Neuronal stem cell (in vitro differentiated cells): ENCODE results near the gene PLPP7.

ENCODE experiments used
- DNase-seq: peaks from one replicate; pipeline ENCODE4 v3.0.0-alpha.2; 2013; ENCODE audit warnings: low spot score
- H2AFZ ChIP-seq: one replicate; pipeline ENCODE4 v1.6.1; 2013; ENCODE audit warnings: mild to moderate bottlenecking, low read length, inconsistent platforms
- H2AK5ac ChIP-seq: 2 replicates; pipeline ENCODE4 v1.6.1; 2013; ENCODE audit warnings: low read depth, mild to moderate bottlenecking, inconsistent platforms, low read length, moderate library complexity, mixed read lengths
- H2BK120ac ChIP-seq: 2 replicates; pipeline ENCODE4 v1.6.1; 2013; ENCODE audit warnings: low read depth, mild to moderate bottlenecking, inconsistent platforms, low read length, moderate library complexity, mixed read lengths
- H2BK12ac ChIP-seq: one replicate; pipeline ENCODE4 v1.6.1; 2013; ENCODE audit warnings: low read length, inconsistent platforms
- H2BK15ac ChIP-seq: 2 replicates; pipeline ENCODE4 v1.6.1; 2013; ENCODE audit warnings: mild to moderate bottlenecking, low read length, inconsistent platforms, mixed read lengths
- H2BK5ac ChIP-seq: one replicate; pipeline ENCODE4 v1.6.1; 2013; ENCODE audit warnings: inconsistent platforms, mild to moderate bottlenecking, low read length, moderate library complexity
- H3K14ac ChIP-seq: one replicate; pipeline ENCODE4 v1.6.1; 2013; ENCODE audit warnings: low read length, inconsistent platforms
- H3K18ac ChIP-seq: 2 replicates; pipeline ENCODE4 v1.6.1; 2013; ENCODE audit warnings: low read length, inconsistent platforms
- H3K23ac ChIP-seq: 2 replicates; pipeline ENCODE4 v1.6.1; 2013; ENCODE audit warnings: low read depth, mild to moderate bottlenecking, mixed read lengths, low read length, inconsistent platforms; ENCODE audit not compliant: poor library complexity
- H3K27ac ChIP-seq: replicated peaks from 3 replicates; pipeline ENCODE4 v1.5.1; 2013; ENCODE audit warnings: low read length, inconsistent platforms
- H3K27me3 ChIP-seq, 3 experiments: 2 replicates each; pipeline ENCODE4 v1.6.1; 2013; ENCODE audit warnings: low read length in 3 of 3, mild to moderate bottlenecking in 2 of 3, inconsistent platforms in 1 of 3, low read depth in 1 of 3, mixed read lengths in 1 of 3, moderate library complexity in 1 of 3; ENCODE audit not compliant: control insufficient read depth in 3 of 3, insufficient read depth in 3 of 3
- H3K36me3 ChIP-seq, 2 donors: replicated peaks in 1 of 2; 2 replicates each; pipeline ENCODE4 v1.6.1; 2013; ENCODE audit warnings: low read length in 2 of 2; ENCODE audit not compliant: control insufficient read depth in 2 of 2, insufficient read depth in 2 of 2
- H3K4ac ChIP-seq: 2 replicates; pipeline ENCODE4 v1.6.1; 2013; ENCODE audit warnings: inconsistent platforms, mild to moderate bottlenecking, low read length, moderate library complexity
- H3K4me1 ChIP-seq, 2 donors: 1 replicate in 1 of 2; 2 replicates in 1 of 2; pipeline ENCODE4 v1.6.1; 2013; ENCODE audit warnings: low read length in 2 of 2, low read depth in 1 of 2; ENCODE audit not compliant: control insufficient read depth in 2 of 2, insufficient read depth in 1 of 2
- H3K4me2 ChIP-seq: one replicate; pipeline ENCODE4 v1.6.1; 2013; ENCODE audit warnings: mild to moderate bottlenecking, low read length, inconsistent platforms; ENCODE audit not compliant: insufficient read depth, poor library complexity, severe bottlenecking
- H3K4me3 ChIP-seq, 2 donors: 2 replicates each; pipeline ENCODE4 v1.5.1; 2013; ENCODE audit warnings: low read length in 2 of 2, mild to moderate bottlenecking in 2 of 2, inconsistent platforms in 1 of 2, moderate library complexity in 1 of 2
- H3K79me1 ChIP-seq: one replicate; pipeline ENCODE4 v1.6.1; 2013; ENCODE audit warnings: low read depth, mild to moderate bottlenecking, inconsistent platforms, low read length, moderate library complexity
- H3K9ac ChIP-seq: one replicate; pipeline ENCODE4 v1.6.1; 2013; ENCODE audit warnings: mild to moderate bottlenecking, low read depth, low read length, inconsistent platforms; ENCODE audit not compliant: poor library complexity
- H3K9me3 ChIP-seq, 2 donors: replicated peaks in 1 of 2; 2 replicates each; pipeline versions ENCODE3 to v1.6.1; 2013; ENCODE audit warnings: low read length in 2 of 2, mild to moderate bottlenecking in 2 of 2, inconsistent platforms in 1 of 2, low read depth in 1 of 2, mixed read lengths in 1 of 2, moderate library complexity in 1 of 2; ENCODE audit not compliant: control insufficient read depth in 2 of 2, insufficient read depth in 1 of 2
- H4K8ac ChIP-seq: one replicate; pipeline ENCODE4 v1.6.1; 2013; ENCODE audit warnings: low read depth, mild to moderate bottlenecking, inconsistent platforms, low read length, moderate library complexity
- H4K91ac ChIP-seq: one replicate; pipeline ENCODE4 v1.6.1; 2013; ENCODE audit warnings: low read length, low read depth, mild to moderate bottlenecking, inconsistent platforms; ENCODE audit not compliant: poor library complexity
- WGBS, 2 donors: extraction: QIAGEN DNeasy Blood & Tissue Kit; methylation state at CpG; one replicate each; pipeline ENCODE4 v1.1.7; 2013; ENCODE audit warnings: missing lambda C conversion rate in 2 of 2, mixed read lengths in 1 of 2; ENCODE audit not compliant: insufficient read length in 2 of 2, insufficient replicate concordance in 1 of 2; ENCODE audit errors: extremely low coverage in 2 of 2; 5-methylcytosine and 5-hydroxymethylcytosine counted together

Gene PLPP7

GRCh38 chr9:131277287-131277909 is 12.1 kb upstream of the PLPP7 start:
- peaks cover 4 to 48% (median 29%) of the 10 kb centered on the region in 3 experiments for H3K27me3 ChIP-seq
- peaks cover 11 to 39% of the 10 kb centered on the region in 2 donors for H3K4me1 ChIP-seq
- H3K36me3 ChIP-seq = no peaks in the 10 kb centered on the region
- H2AFZ ChIP-seq = peak overlapping the region; percentile 91
- H3K4ac ChIP-seq = no peak overlapping the region
- peak overlapping the region; percentile 95 for H3K23ac ChIP-seq
- H3K9ac ChIP-seq = peak overlapping the region; percentile 15
- H3K79me1 ChIP-seq = no peaks in the 10 kb centered on the region
- no peak overlapping the region for H3K14ac ChIP-seq
- H2BK12ac ChIP-seq = no peak overlapping the region
- H3K4me3 ChIP-seq = peak overlapping the region; percentile 54 to 84
- H3K4me2 ChIP-seq = peak overlapping the region; percentile 96
- peak overlapping the region; percentile 25 for H2BK5ac ChIP-seq
- no peak overlapping the region for H2BK15ac ChIP-seq
- no peak overlapping the region for H4K8ac ChIP-seq
- H3K27ac ChIP-seq = no peak overlapping the region
- H3K9me3 ChIP-seq = peaks cover 0 to 2% of the 10 kb centered on the region in 2 donors
- H2AK5ac ChIP-seq = no peak overlapping the region
- DNase-seq = no peak
- WGBS, 2 donors = no CpG with 5 or more reads among the region's 78 CpGs
- H4K91ac ChIP-seq = no peak overlapping the region
- H2BK120ac ChIP-seq = no peak overlapping the region
- H3K18ac ChIP-seq = peak overlapping the region; percentile 93

DNA sequence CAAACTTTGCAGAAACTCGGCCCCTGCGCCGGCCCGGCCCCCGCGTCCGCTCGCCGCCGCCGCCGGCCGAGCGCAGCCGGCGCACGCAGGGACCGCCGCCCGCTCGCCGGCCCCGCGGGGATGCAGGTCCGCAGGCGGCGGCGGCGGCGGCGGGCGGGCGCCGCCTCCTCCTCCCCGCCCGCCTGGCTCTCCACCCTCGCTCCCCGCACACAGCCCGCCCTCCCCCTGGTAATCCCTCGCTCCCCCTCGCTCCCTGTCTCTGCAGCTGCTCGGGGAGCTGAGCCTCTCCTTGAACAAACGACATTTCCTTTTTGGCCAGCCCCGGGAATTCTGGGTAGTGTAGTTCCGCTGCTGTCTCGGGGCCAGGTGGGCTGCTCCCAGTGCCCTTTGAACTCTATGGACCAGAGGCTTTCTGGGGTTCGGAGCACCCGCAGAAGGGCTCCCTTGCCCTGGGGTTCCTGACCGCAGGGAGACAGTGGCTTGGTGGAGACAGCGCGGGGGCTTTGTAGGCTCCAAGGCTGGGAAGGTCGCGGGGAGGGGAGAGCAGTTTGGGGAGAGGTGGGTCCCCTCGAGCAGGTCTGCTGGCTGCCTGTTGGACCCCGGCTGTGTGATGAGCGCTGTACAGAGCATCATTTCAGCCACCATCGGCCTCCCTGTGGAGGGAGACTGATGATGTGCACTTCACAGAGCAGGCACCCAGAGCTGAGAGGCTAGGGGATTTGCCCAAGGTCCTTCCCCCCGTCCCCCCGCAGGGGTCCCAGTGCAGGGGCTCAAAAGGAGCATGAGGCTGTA is 11.4 kb upstream of the PLPP7 start:
- Histone ChIP-seq H3K14ac (no peak overlapping the region), H3K36me3 (no peaks in the 10 kb centered on the region), H2AK5ac (peak overlapping the region; percentile 97), H3K4me1 (peaks cover 12 to 39% of the 10 kb centered on the region in 2 donors), H3K9ac (no peak overlapping the region), H2BK15ac (peak overlapping the region; percentile 65), H3K9me3 (peaks cover 0 to 2% of the 10 kb centered on the region in 2 donors), H3K4me3 (peak overlapping the region; percentile 54 to 84), H2AFZ (peak overlapping the region; percentile 91), H3K27ac (no peak overlapping the region), H4K91ac (no peak overlapping the region), H3K4ac (no peak overlapping the region), H4K8ac (no peak overlapping the region), H3K4me2 (peak overlapping the region; percentile 96), H2BK12ac (peak overlapping the region; percentile 93), H2BK5ac (peak overlapping the region; percentile 25), H3K27me3 (peaks cover 4 to 53% (median 31%) of the 10 kb centered on the region in 3 experiments), H2BK120ac (peak overlapping the region; percentile 13), H3K79me1 (no peaks in the 10 kb centered on the region), H3K23ac (peak overlapping the region; percentile 95), H3K18ac (peak overlapping the region; percentile 96)
- no CpG with 5 or more reads among the region's 59 CpGs for WGBS, 2 donors
- DNase-seq = peak; percentile 85

DNA sequence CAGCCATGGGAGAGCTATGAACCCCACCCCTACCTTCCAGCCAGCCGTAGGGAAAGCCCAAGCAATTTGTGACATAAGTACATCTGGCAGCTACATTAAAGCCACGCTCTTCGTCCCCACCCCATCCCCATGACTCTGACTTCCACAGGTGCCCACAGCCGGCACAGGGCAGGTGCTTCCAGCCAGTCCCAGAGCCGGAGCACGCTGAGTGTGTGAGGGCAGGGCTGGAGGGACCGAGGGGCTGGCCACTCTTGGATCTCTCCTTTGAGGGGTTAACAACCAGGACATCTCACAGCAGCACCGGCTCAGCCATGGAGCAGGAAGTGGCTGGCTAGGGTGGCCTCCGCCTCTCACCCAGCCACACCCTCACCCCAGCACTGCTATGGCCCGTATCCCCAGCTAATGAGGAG is 10.8 kb upstream of the PLPP7 start:
- Histone ChIP-seq H3K14ac (no peak overlapping the region), H4K8ac (no peak overlapping the region), H2AK5ac (peak overlapping the region; percentile 97), H3K23ac (peak overlapping the region; percentile 95), H3K27ac (no peak overlapping the region), H2AFZ (peak overlapping the region; percentile 91), H3K4me1 (peaks cover 14 to 39% of the 10 kb centered on the region in 2 donors), H2BK5ac (no peak overlapping the region), H3K4ac (no peak overlapping the region), H2BK12ac (no peak overlapping the region), H3K18ac (peak overlapping the region; percentile 96), H3K4me3 (no peak overlapping the region), H3K36me3 (no peaks in the 10 kb centered on the region), H3K27me3 (peaks cover 4 to 57% (median 33%) of the 10 kb centered on the region in 3 experiments), H3K79me1 (no peaks in the 10 kb centered on the region), H2BK120ac (peak overlapping the region; percentile 13), H3K4me2 (no peak overlapping the region), H3K9me3 (peaks cover 0 to 2% of the 10 kb centered on the region in 2 donors), H2BK15ac (peak overlapping the region; percentile 65), H3K9ac (no peak overlapping the region), H4K91ac (no peak overlapping the region)
- no CpG with 5 or more reads among the region's 10 CpGs for WGBS, 2 donors
- DNase-seq = no peak
